A172 (cell line): ENCODE measurements around the gene BUD31. TPM values are rescaled to one million over a fixed set of nuclear protein-coding genes. Genes with fewer than 3 reads are reported as not detected.

Source experiments
- total RNA-seq: library from RNA; depleted of rRNA; stranded (reverse); fragments of >200 nt; shearing (Covaris generic); gene quantifications from 2 replicates; pipeline ENCODE4 v1.2.3, GENCODE V29; 2014; rRNA removed

BUD31 gene
- total RNA-seq, 1 experiment from 2014 or later = 228 TPM

Other genes with a start within 250 kb of the BUD31 start
- gene KPNA7, start 200.9 kb upstream of the BUD31 start, total RNA-seq = not detected in 2 replicates
- gene MYH16, start 136.1 kb upstream of the BUD31 start, total RNA-seq = 0.78 and 1.1 TPM in 2 replicates
- 326 and 351 TPM in 2 replicates for gene ARPC1A, start 83.1 kb upstream of the BUD31 start, total RNA-seq
- gene ARPC1B, start 34.2 kb upstream of the BUD31 start, total RNA-seq = 549 and 731 TPM in 2 replicates
- 236 and 279 TPM in 2 replicates for gene PDAP1, start 372 bp upstream of the BUD31 start, total RNA-seq
- 13.2 and 38.5 TPM in 2 replicates for gene PTCD1, start 29.8 kb downstream of the BUD31 start, total RNA-seq
- 32.0 and 39.0 TPM in 2 replicates for gene CPSF4, start 30.0 kb downstream of the BUD31 start, total RNA-seq
- gene ATP5MF, start 57.2 kb downstream of the BUD31 start, total RNA-seq = 430 and 1,432 TPM in 2 replicates
- gene ZNF789, start 63.9 kb downstream of the BUD31 start, total RNA-seq = 9.6 and 19.0 TPM in 2 replicates
- 23.7 and 26.8 TPM in 2 replicates for gene ZNF394, start 91.3 kb downstream of the BUD31 start, total RNA-seq
- gene ZKSCAN5, start 95.7 kb downstream of the BUD31 start, total RNA-seq = 16.2 and 17.9 TPM in 2 replicates
- 11.4 and 12.3 TPM in 2 replicates for gene FAM200A, start 143.1 kb downstream of the BUD31 start, total RNA-seq
- 90.2 and 92.1 TPM in 2 replicates for gene ZNF655, start 149.7 kb downstream of the BUD31 start, total RNA-seq
- not detected in 2 replicates for gene TMEM225B, start 189.3 kb downstream of the BUD31 start, total RNA-seq
- 11.7 and 12.1 TPM in 2 replicates for gene ZSCAN25, start 208.0 kb downstream of the BUD31 start, total RNA-seq